Measurements from ENCODE around the gene ALDH3A1.

Gene ALDH3A1

DNA sequence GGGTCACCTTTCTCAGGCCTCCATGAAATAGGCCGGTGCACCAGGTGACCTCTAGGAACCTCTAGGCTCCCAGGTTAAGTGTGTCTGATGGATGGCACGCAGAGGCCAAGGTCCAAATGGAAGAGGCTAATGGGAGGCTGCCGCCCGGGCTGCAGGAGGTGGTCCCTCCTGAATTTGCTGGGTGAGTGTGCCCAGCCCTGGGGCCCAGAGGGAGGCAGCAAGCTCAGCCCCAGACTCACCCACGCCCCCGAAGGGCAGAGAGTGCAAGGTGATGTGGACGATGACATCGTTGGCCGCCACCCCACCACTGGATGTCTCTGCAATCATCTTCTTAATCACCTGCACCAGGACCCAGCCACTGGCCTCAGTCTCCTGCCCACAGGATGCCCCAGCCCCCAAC lies 9.3 kb downstream of the ALDH3A1 start:
- Histone ChIP-seq H3K4me3 (ENCODE audit: low read depth, low read length) (no peak overlapping the region), H3K27ac (ENCODE audit: low read depth, low read length) (no peak overlapping the region)

DNA sequence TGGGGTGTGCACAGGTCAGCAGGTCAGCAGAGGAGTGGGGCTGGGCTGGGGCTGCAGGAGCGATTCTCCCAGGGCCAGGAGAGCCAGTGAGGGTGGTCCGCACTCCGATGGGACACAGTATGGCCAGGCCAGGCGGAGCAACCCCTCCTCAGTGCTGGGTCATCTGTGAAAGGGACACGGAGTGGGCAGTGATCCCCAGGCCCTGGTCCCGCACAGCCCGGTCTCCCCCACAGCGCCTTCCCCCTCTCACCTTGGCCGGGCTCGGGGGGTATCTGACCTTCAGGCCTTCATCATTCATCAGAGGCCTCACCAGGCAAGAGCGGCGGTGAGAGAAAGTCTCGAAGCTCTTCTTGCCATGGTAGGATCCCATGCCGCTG lies 10.0 kb downstream of the ALDH3A1 start:
- no peak overlapping the region for H3K27ac ChIP-seq (ENCODE audit: low read depth, low read length)
- no peaks in the 10 kb centered on the region for H3K9me3 ChIP-seq (ENCODE audit: control insufficient read depth, insufficient read depth, low read depth, low read length)
- no peaks in the 10 kb centered on the region for H3K4me1 ChIP-seq (ENCODE audit: control insufficient read depth, insufficient read depth, low read length)
- H3K9ac ChIP-seq (ENCODE audit: low read length), result no peak overlapping the region
- no peaks in the 10 kb centered on the region for H3K27me3 ChIP-seq (ENCODE audit: control insufficient read depth, insufficient read depth, low read length)
- no peaks in the 10 kb centered on the region for H3K36me3 ChIP-seq (ENCODE audit: control insufficient read depth, insufficient read depth, low read length)
- no peak overlapping the region for H3K4me3 ChIP-seq (ENCODE audit: low read depth, low read length)

More for the DNA sequence above, 9.3 kb downstream of the ALDH3A1 start:
- H3K9me3 ChIP-seq (ENCODE audit: control insufficient read depth, insufficient read depth, low read depth, low read length), result no peaks in the 10 kb centered on the region
- no peaks in the 10 kb centered on the region for H3K27me3 ChIP-seq (ENCODE audit: control insufficient read depth, insufficient read depth, low read length)
- no peak overlapping the region for H3K9ac ChIP-seq (ENCODE audit: low read length)
- no peaks in the 10 kb centered on the region for H3K36me3 ChIP-seq (ENCODE audit: control insufficient read depth, insufficient read depth, low read length)
- no peaks in the 10 kb centered on the region for H3K4me1 ChIP-seq (ENCODE audit: control insufficient read depth, insufficient read depth, low read length)

DNA sequence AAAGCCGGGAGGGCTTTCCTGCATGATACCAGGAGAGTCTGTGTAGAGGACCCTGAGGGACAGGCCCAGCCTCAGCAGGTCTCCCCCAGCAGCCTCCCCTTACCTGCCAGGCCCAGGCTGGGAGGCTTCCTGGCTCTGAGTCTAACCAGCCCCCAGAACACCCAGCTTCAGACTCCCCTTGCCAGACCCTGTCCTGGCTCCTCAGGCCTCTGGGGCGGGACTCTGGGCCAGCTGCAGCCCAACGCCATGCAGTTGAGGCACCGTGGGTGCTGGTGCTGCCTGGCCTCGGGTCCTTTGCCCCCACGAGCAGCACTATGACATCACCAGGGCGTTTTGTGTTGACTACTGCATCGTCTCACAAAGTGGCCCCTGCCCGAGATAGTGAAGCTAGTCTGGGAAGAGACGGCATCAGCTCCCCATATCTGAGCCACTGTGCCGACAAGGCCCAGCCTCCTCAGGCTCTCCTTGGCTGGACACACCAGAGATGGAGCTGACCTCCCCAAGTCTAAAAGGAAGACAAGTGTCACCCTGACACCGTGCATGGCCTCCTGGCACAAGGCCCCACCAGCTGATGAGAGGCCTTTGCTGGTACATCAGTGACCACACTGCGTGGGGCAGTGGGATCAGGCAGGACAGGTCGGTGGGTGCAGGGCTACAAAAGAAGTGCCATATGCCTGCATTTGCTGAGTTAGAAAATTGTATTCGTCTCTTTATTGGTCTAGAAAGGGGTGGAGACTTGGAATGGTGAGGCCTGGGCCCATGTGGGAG lies 10.6 kb downstream of the ALDH3A1 start:
- Histone ChIP-seq H3K4me3 (ENCODE audit: low read depth, low read length) (no peak overlapping the region), H3K36me3 (ENCODE audit: control insufficient read depth, insufficient read depth, low read length) (no peaks in the 10 kb centered on the region), H3K27ac (ENCODE audit: low read depth, low read length) (no peak overlapping the region), H3K9me3 (ENCODE audit: control insufficient read depth, insufficient read depth, low read depth, low read length) (no peaks in the 10 kb centered on the region), H3K27me3 (ENCODE audit: control insufficient read depth, insufficient read depth, low read length) (no peaks in the 10 kb centered on the region), H3K4me1 (ENCODE audit: control insufficient read depth, insufficient read depth, low read length) (no peaks in the 10 kb centered on the region), H3K9ac (ENCODE audit: low read length) (no peak overlapping the region)

DNA sequence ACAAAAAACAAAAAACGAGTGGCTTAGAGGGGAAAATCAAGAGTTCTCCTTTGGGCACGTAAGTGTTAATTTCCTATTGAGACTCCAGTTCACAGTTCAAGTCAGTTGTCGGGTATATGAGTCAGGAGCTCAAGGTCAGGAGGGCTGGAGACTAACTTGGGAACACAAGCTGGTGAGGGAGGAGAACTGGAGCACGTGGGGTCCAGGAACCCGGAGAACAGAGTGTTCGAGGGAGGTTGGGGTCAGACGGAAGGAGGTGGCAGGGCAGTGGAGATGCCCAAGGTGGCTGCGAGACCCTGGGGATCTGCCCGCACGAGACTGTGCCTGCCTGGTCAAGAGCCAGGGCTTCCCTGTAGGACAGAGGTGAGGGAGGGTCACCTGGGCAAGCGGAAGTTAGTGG lies 12.0 kb downstream of the ALDH3A1 start:
- no peak overlapping the region for H3K27ac ChIP-seq (ENCODE audit: low read depth, low read length)
- H3K4me1 ChIP-seq (ENCODE audit: control insufficient read depth, insufficient read depth, low read length), result no peaks in the 10 kb centered on the region
- H3K27me3 ChIP-seq (ENCODE audit: control insufficient read depth, insufficient read depth, low read length), result no peaks in the 10 kb centered on the region
- H3K9ac ChIP-seq (ENCODE audit: low read length), result no peak overlapping the region
- no peaks in the 10 kb centered on the region for H3K36me3 ChIP-seq (ENCODE audit: control insufficient read depth, insufficient read depth, low read length)
- no peaks in the 10 kb centered on the region for H3K9me3 ChIP-seq (ENCODE audit: control insufficient read depth, insufficient read depth, low read depth, low read length)
- H3K4me3 ChIP-seq (ENCODE audit: low read depth, low read length), result no peak overlapping the region

DNA sequence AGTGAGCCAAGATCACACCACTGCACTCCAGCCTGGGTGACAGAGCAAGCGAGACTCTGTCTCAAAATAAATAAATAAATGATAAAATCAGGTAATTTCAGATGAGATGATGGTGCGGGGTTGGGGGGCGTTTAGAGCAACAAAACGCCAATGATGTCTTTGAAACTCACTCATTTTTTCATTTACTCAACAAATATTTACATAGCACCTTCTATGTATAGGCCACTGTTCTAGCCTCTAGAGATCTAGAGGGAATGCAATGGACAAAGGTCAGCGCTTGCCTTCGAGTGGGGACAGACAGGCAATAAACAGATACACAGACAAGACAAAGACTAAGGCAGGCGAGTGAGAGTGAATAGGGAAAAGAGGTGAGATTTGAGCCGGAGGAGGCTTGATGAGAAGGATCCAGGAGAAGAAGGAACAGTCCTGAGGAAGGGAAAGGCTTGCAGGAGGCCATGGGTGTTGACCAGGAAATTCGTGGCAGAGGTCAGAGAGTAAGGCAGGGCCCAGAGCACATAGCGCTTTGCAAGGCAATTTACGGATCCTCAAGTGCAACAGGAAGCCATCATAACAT lies 14.1 kb downstream of the ALDH3A1 start:
- Histone ChIP-seq H3K4me3 (ENCODE audit: low read depth, low read length) (no peak overlapping the region), H3K27me3 (ENCODE audit: control insufficient read depth, insufficient read depth, low read length) (no peaks in the 10 kb centered on the region), H3K27ac (ENCODE audit: low read depth, low read length) (no peak overlapping the region), H3K36me3 (ENCODE audit: control insufficient read depth, insufficient read depth, low read length) (no peaks in the 10 kb centered on the region), H3K9ac (ENCODE audit: low read length) (no peak overlapping the region), H3K4me1 (ENCODE audit: control insufficient read depth, insufficient read depth, low read length) (no peaks in the 10 kb centered on the region), H3K9me3 (ENCODE audit: control insufficient read depth, insufficient read depth, low read depth, low read length) (no peaks in the 10 kb centered on the region)

DNA sequence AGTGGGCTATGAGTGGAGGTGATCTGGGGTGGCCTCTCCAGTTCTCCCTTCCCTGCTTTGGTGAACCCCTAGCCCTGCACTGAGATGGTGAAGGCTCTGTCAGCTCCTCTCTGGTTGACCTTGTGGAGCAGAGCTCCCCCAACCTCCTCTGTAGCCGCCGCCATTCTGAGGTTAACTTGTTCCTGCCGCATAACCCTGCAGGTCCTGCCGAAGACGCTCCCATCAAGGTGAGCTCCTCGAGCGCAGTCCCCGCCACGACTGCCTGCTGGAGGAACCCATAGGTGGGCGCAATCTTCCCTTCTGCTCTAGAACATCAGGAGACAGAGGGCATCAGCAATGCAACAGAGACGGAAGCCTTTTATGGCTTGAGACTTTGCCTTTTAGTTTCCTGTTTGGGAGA lies 16.5 kb downstream of the ALDH3A1 start:
- no peak overlapping the region for H3K27ac ChIP-seq (ENCODE audit: low read depth, low read length)
- H3K9ac ChIP-seq (ENCODE audit: low read length), result no peak overlapping the region
- no peak overlapping the region for H3K4me3 ChIP-seq (ENCODE audit: low read depth, low read length)
- H3K36me3 ChIP-seq (ENCODE audit: control insufficient read depth, insufficient read depth, low read length), result no peaks in the 10 kb centered on the region
- H3K9me3 ChIP-seq (ENCODE audit: control insufficient read depth, insufficient read depth, low read depth, low read length), result no peaks in the 10 kb centered on the region
- no peaks in the 10 kb centered on the region for H3K4me1 ChIP-seq (ENCODE audit: control insufficient read depth, insufficient read depth, low read length)
- no peaks in the 10 kb centered on the region for H3K27me3 ChIP-seq (ENCODE audit: control insufficient read depth, insufficient read depth, low read length)

DNA sequence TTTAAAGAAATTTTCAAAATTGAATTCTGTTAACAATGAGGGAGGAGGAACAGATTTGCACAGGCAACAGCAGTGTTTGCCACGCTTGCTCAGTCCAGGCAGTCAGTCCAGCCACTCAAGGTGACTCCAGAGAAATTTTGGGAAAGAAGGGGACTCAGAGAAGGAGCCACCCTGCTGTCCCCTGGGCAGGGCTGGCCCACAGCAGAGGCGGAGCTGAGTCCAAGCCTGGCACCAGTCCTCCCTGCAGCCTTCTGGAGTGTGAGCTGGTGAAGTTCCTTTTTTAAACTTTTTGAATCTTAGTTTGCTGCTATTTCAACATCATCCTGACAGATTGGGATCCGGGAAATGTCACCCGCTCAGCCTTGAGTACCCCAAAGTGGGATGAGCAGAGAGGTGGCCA lies 17.3 kb downstream of the ALDH3A1 start:
- H3K9me3 ChIP-seq (ENCODE audit: control insufficient read depth, insufficient read depth, low read depth, low read length), result no peaks in the 10 kb centered on the region
- no peaks in the 10 kb centered on the region for H3K4me1 ChIP-seq (ENCODE audit: control insufficient read depth, insufficient read depth, low read length)
- H3K4me3 ChIP-seq (ENCODE audit: low read depth, low read length), result no peak overlapping the region
- H3K36me3 ChIP-seq (ENCODE audit: control insufficient read depth, insufficient read depth, low read length), result no peaks in the 10 kb centered on the region
- H3K9ac ChIP-seq (ENCODE audit: low read length), result no peak overlapping the region
- H3K27me3 ChIP-seq (ENCODE audit: control insufficient read depth, insufficient read depth, low read length), result no peaks in the 10 kb centered on the region
- H3K27ac ChIP-seq (ENCODE audit: low read depth, low read length), result no peak overlapping the region

DNA sequence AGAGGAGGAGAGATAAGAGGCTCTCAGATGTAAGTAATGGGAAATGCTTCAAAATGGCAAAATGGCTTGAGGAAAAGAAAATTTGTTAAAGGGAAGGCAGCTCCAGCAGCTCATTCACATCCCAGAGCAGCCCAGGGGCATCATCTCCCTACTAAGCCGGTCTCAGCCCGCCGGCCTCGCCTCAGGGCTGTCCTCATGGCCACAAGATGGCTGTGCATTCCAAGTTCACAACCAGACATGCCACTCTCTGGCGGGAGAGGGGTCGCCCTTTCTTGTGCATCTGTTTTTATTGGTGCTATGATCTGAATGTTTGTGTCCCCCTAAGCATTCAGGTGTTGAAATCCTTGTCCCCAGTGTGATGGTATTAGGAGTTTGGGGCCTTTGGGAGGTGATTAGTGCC lies 18.2 kb downstream of the ALDH3A1 start:
- H3K9ac ChIP-seq (ENCODE audit: low read length), result no peak overlapping the region
- no peak overlapping the region for H3K4me3 ChIP-seq (ENCODE audit: low read depth, low read length)
- H3K27ac ChIP-seq (ENCODE audit: low read depth, low read length), result no peak overlapping the region
- no peaks in the 10 kb centered on the region for H3K27me3 ChIP-seq (ENCODE audit: control insufficient read depth, insufficient read depth, low read length)
- no peaks in the 10 kb centered on the region for H3K36me3 ChIP-seq (ENCODE audit: control insufficient read depth, insufficient read depth, low read length)
- no peaks in the 10 kb centered on the region for H3K9me3 ChIP-seq (ENCODE audit: control insufficient read depth, insufficient read depth, low read depth, low read length)
- no peaks in the 10 kb centered on the region for H3K4me1 ChIP-seq (ENCODE audit: control insufficient read depth, insufficient read depth, low read length)

DNA sequence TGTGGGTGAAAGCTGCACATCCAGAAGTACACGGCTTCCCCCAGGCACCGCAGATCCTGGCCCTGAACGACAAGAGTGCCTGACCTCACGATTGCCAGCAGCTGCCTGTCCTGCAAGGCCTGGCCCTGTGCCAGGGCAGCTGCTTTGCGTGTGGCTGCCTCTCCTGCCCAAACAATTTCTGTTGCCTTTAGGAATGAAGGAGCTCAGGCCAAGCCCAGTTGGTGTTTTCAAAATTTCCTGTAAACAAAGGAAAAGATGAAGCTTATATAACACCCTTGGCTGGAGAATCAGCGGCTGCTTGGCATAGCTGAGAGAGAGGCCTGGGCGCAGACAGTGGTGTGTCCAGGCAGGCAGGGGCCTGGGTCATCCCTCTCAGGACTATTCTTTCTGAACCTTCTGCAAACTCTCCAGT lies 20.0 kb downstream of the ALDH3A1 start:
- Histone ChIP-seq H3K9me3 (ENCODE audit: control insufficient read depth, insufficient read depth, low read depth, low read length) (no peaks in the 10 kb centered on the region), H3K4me1 (ENCODE audit: control insufficient read depth, insufficient read depth, low read length) (no peaks in the 10 kb centered on the region), H3K36me3 (ENCODE audit: control insufficient read depth, insufficient read depth, low read length) (no peaks in the 10 kb centered on the region), H3K4me3 (ENCODE audit: low read depth, low read length) (no peak overlapping the region), H3K27ac (ENCODE audit: low read depth, low read length) (no peak overlapping the region), H3K9ac (ENCODE audit: low read length) (no peak overlapping the region), H3K27me3 (ENCODE audit: control insufficient read depth, insufficient read depth, low read length) (no peaks in the 10 kb centered on the region)

DNA sequence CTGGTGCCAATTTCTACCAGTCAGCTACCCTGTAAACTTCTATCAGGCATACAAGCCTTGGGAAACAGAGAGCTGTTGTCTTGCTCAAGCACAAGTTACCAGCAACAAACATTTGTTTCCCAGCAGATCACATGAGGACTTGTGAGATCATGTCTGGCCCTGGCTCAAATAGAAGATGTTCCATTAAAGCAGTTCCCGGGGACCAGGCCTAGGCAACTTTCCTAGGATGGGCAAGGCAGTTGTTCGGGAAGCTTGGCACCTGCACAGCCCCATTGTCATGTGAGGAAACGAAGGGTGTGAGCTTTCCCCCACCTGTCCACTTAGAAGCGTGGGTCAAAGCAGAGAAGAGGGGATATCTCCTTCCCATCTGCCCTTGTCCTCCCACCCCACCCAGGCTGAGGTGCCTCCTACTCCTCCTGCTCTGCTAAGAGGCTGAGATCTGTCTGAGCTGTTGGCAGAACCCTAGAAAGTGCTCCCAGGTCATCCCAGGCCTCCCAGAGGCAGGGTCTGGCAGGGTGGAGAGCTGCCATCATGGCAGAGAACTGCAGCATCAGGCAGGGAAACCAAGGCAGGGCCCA lies 20.5 kb downstream of the ALDH3A1 start:
- H3K36me3 ChIP-seq (ENCODE audit: control insufficient read depth, insufficient read depth, low read length), result no peaks in the 10 kb centered on the region
- H3K4me3 ChIP-seq (ENCODE audit: low read depth, low read length), result no peak overlapping the region
- no peaks in the 10 kb centered on the region for H3K27me3 ChIP-seq (ENCODE audit: control insufficient read depth, insufficient read depth, low read length)
- no peaks in the 10 kb centered on the region for H3K4me1 ChIP-seq (ENCODE audit: control insufficient read depth, insufficient read depth, low read length)
- H3K9me3 ChIP-seq (ENCODE audit: control insufficient read depth, insufficient read depth, low read depth, low read length), result no peaks in the 10 kb centered on the region
- H3K9ac ChIP-seq (ENCODE audit: low read length), result no peak overlapping the region
- H3K27ac ChIP-seq (ENCODE audit: low read depth, low read length), result no peak overlapping the region

DNA sequence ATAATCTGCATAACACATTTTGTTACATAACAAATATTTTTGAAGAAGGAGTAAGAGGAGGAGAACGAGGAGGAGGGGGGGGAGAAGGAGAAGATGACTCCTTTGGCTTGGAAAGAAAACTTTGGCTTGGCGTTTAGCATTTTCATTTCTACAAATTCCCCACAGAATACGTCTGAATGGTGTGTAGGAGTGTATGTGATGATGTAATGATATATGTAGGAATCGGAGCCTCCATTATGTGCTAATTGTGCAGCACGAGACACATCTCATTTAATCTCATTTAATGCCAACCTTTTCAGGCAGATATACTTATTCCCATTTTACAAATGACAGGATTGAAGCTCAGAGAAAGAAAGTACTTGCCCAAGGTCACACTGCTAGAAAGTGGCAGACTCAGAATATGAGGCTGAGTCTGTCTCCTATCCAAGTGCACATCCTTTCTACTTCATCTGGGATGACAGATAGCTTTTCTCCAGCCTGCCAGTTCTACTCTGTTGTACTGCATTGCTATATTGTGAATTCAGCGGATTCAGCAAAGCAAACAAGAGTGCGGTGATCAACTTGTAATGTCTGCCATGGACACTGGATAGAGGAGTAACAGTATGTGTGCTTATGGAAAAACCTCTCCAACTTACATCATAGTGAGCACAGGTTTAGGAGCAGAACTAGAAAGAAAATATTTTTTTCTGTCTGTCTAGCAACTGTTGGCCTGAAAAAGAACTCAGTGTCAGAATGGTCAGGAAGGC lies 21.3 kb downstream of the ALDH3A1 start:
- H3K27ac ChIP-seq (ENCODE audit: low read depth, low read length), result no peak overlapping the region
- H3K4me3 ChIP-seq (ENCODE audit: low read depth, low read length), result no peak overlapping the region
- no peaks in the 10 kb centered on the region for H3K9me3 ChIP-seq (ENCODE audit: control insufficient read depth, insufficient read depth, low read depth, low read length)
- H3K27me3 ChIP-seq (ENCODE audit: control insufficient read depth, insufficient read depth, low read length), result no peaks in the 10 kb centered on the region
- H3K36me3 ChIP-seq (ENCODE audit: control insufficient read depth, insufficient read depth, low read length), result no peaks in the 10 kb centered on the region
- H3K4me1 ChIP-seq (ENCODE audit: control insufficient read depth, insufficient read depth, low read length), result no peaks in the 10 kb centered on the region
- no peak overlapping the region for H3K9ac ChIP-seq (ENCODE audit: low read length)
